GM12873 (cell line): Measurements from ENCODE around the gene TPRA1.

Source experiments
- TF ChIP-seq, protein P1 (sequence below): IDR thresholded peaks from 2 replicates; pipeline ENCODE4 v1.5.1; 2012; ENCODE audit warnings: low read depth, mild to moderate bottlenecking, moderate library complexity, low read length, control low read depth; ENCODE audit not compliant: insufficient read depth; ENCODE audit errors: missing control alignments

The TPRA1 gene

DNA sequence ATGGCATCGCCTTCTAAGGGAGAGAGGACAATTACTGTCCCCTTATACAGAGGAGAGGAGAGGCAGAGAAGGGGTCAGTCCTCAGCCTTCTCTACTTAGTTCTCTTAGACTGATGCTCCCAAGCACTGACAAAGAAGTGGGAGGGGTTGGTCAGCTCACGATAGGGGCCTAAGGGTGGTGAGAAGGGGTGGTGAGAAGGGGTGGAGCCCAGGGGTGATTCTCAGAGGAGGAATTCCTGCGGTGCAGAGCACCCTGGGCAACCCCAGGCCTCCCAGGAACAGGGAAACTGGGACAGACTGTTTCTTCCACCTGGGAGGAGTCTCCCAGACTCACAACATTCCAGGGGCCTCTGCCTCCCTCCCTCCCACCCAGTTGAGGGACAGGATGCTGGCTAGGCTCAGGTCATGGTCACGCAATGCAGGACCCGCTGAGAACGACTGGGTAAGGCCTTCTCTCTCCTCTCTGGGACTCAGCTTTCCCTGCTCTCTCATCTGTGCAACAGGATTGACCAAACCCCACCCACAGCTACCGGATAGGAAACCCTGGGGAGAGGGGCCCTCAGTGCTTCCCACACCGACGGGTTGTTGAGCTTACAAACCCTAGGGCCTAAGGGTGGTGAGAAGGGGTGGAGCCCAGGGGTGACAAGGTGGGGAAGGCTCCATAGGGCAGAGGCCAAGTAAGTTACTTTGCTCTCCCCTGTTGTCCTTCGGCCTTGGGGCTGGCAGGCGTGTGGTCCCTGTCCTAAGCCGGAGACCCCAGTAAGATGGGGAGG is 1.5 kb downstream of the TPRA1 start:
- TF ChIP-seq, protein P1, sequence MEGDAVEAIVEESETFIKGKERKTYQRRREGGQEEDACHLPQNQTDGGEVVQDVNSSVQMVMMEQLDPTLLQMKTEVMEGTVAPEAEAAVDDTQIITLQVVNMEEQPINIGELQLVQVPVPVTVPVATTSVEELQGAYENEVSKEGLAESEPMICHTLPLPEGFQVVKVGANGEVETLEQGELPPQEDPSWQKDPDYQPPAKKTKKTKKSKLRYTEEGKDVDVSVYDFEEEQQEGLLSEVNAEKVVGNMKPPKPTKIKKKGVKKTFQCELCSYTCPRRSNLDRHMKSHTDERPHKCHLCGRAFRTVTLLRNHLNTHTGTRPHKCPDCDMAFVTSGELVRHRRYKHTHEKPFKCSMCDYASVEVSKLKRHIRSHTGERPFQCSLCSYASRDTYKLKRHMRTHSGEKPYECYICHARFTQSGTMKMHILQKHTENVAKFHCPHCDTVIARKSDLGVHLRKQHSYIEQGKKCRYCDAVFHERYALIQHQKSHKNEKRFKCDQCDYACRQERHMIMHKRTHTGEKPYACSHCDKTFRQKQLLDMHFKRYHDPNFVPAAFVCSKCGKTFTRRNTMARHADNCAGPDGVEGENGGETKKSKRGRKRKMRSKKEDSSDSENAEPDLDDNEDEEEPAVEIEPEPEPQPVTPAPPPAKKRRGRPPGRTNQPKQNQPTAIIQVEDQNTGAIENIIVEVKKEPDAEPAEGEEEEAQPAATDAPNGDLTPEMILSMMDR: no peak

DNA sequence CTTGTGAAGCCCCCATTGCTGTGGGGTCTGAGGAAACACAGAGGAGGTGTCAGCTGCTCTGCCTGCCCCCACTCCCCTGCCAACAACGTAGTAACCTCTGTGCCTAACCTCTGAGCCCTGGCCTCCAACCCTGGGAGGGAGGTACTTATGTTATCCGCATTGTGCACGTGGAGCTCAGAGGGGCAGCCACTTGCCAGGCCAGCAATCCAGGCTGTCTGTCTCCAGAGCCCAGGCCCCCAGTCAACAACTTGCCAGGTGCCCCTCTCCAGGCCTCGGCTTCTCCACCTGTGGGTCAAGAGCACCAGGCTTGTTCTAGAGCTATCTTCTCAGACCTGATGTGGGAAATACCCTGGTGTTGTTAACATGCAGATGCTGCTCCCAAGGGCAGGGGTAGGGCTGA is 2.7 kb downstream of the TPRA1 start:
- TF ChIP-seq, protein P1: no peak

DNA sequence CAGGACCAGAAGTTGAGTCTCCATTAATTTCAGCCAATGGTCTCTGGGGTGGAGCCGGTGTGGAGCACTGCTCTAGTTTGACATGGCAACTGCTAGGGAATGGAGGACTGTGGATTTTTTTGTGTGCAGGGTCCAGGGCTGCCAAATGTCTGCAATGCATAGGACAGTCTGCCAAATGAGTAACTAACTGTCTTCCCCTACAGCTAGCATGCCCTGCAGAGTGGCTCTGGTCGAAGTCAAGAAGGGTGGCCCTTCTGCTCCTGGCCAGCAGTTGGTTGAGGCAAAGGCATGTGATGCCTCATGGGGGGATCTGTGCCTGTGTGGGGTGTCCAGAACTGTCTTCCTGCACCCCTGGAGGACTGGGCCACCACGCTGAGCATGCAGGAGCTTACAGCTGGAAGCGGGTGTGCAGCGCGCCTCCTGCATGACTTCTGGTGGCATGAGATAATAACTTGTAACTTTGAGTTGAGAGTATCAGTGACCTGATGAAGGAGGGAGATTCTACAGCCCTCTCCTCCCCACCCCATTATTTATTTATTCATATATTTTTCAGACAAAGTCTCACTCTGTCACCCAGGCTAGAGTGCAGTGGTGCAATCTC is 4.6 kb downstream of the TPRA1 start:
- TF ChIP-seq, protein P1: no peak

DNA sequence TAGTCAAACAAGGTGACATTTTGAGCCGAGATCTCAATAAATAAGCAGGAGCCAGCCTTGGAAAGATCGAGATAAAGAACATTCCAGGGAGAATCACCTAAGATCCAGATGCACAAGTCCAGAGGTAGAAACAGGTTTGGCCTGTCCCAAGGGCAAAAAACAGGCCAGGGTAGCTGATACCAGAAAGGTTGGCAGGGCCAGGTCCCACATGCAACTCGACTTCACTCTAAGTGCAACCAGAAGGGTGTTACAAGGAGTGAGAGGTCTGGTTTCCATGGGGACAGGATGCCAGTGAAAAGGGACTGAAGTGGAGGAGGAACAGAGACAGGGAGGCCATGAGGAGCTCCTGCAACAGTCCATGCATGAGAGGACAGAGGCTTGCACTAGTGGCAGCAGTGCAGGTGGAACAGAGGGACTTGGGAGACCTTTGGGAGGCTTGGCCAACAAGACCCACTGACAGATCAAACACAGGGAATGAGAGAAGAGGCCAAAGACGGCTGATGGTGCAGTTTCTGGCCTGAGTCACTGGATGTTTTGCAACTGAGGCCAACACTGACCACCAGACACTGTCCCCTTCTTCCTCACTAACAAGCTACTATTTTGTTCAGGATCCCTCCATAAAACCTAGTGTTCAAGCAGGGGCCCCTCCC is 5.2 kb downstream of the TPRA1 start:
- TF ChIP-seq, protein P1: no peak

DNA sequence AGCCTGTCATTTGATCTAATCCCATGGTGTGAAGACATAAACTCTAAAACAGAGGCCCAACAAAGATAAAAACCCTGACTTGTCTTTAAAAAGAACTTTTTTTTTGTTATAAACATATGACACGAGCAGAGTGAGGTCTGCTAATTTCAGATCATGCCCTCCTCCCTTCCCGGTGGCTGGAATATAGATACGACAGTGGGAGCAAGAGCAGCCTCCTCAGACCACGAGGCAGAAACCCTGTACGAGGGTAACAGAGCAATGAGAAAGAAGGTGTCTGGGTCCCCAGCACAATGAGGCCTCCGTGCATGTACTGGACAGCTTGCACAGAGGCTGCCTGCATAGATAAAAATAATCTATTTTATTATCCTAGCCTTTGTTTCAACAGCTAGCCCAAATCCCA is 5.8 kb downstream of the TPRA1 start:
- TF ChIP-seq, protein P1: no peak

DNA sequence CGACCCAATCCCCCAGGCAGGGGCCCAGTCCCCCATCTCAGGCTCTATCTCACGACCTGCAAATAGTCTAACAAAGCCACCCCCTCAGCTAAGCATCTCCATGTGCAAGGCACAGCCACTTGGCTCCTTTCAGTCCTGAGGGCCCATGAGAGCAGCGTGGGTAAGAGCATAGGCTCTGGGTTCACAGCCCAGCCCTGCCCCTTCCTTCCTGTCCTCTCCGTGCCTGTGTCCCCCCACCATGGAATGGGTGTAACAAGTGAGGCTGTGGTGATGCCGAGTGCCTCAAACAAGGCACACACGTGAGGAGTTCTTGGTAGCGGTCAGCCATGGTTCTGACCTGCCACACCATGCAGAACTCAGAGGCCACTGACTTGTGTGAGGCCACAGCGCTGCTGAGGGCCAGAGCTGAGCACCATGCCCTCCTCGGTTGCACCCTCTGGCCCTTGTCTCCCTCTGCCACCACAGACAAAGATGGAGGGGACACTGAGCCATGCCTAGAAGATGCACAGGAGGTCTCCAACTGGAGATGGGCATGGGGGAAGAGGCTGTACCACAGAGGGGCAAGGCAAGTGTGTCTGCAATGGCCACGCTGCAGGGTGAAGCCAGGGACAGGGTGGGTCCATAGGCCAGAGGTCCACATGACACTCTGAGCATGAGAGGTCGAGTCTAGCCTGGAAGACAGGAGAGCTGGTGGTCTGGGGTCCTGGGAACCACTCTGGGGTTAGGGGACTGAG is 10.0 kb downstream of the TPRA1 start:
- TF ChIP-seq, protein P1: no peak

DNA sequence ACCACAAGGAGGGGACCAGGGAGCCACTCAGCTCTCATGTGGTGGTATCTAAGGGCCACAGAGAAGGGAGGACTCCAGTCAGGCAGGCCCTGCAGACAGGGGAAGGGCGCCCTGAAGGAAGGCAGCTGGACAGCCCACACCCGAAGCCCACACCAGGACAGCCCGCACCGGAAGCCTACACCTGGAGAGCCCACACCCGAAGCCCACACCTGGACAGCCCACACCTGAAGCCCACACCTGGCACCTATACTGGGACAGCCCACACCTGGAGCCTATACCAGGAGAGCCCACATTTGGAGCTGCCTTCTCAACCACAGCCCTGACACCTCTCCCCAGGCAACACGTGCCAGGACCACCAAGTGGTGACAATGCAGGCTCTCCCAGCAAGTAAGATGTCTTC is 11.7 kb downstream of the TPRA1 start:
- TF ChIP-seq, protein P1: no peak
